HG02623 (cell line): Measurements from ENCODE around the gene MEAK7.
A peak's percentile ranks its signal among the peaks of the same experiment; 100 is the strongest.

ENCODE experiments used
- ATAC-seq: cut with Tn5 transposase; IDR thresholded peaks from one replicate; pipeline ENCODE4 v1.9.1; 2021; ENCODE audit warnings: moderate library complexity; ENCODE audit not compliant: unreplicated experiment

The MEAK7 gene

GRCh38 chr16:84513666-84514065 is 9.2 kb upstream of the MEAK7 start:
- ATAC-seq: no peak

GRCh38 chr16:84513123-84513522 is 8.7 kb upstream of the MEAK7 start:
- no peak for ATAC-seq

- ATAC-seq: no peak
Measured at GRCh38 chr16:84511831-84512230, 7.4 kb upstream of the MEAK7 start.

DNA sequence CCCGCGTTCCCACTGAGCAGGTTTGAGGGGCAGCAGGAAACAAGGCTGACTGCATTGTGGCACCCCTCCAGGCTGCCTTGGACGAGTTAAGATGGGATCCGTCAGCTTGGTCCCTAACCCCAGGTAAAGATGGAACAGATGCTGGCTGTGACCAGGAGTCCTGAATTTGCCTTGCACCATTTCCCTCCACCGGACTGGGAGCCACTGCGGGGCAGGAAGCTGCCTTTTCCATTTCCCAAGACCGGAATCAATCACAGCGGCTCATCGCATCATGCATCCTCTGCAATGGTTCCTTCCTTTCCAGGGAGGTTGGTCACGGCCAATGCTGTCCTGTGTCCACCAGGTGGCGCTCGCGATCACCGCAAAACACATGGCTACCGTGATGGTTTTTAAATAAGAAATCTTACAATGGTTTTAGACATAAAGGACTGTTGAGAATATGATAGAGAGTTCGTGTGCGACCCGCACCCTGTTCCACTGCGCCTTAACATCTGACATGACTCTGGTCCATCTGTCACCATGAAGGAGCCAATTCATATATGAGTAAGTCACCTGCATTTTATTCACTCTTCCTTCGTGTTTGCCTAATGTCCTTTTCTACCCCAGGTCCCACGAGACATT is 6.8 kb upstream of the MEAK7 start:
- ATAC-seq: no peak

DNA sequence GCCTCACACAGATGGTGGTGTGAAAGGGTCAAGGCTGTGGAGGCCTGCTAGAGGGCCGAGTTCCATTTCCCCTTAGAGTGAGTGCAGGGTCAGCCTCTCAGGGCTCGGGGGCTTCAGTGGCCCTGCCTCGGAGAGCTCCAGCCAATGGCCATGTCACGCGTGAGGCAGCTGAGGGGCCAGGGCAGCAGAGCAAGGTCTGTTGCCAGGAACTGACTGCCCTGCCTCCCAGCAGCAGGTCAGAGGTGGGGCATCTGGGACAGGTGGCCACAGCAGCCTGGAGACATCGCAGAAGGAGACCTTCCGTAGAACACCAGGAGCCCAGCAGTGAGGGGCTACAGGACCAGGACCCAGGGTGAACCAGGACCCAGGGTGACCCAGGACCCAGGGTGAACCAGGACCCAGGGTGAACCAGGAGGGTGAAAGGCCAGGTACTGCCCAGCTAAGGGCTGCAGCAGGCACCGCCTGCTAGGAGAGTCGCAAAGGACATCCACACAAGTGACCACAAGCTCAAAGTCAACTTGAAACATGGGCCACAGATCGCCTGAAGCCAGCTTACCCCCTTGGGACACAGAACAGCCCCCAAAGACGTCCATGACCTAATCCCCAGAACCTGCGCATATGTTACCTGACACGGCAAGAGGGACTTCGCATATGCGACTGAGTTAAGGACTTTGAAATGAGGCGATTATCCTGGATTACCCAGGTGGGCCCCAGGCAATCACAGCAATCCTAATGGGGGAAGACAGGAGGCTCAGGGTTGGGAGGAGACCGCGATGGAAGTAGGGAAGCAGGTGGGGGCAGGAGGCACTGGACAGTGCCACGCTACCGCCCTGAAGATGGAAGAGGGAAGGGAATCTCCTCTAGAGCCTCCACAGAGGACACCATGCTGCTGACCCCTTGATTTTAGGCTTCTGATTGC is 4.8 kb upstream of the MEAK7 start:
- ATAC-seq: no peak

- no peak for ATAC-seq
Measured at GRCh38 chr16:84508502-84508901, 4.0 kb upstream of the MEAK7 start.

- no peak for ATAC-seq
Measured at GRCh38 chr16:84507011-84507982, 2.8 kb upstream of the MEAK7 start.

GRCh38 chr16:84505249-84506187 is 1.1 kb upstream of the MEAK7 start:
- ATAC-seq: no peak

- peak; percentile 0 for ATAC-seq
Measured at GRCh38 chr16:84503751-84504395, 586 bp downstream of the MEAK7 start.

GRCh38 chr16:84502581-84502980 is 1.9 kb downstream of the MEAK7 start:
- no peak for ATAC-seq

DNA sequence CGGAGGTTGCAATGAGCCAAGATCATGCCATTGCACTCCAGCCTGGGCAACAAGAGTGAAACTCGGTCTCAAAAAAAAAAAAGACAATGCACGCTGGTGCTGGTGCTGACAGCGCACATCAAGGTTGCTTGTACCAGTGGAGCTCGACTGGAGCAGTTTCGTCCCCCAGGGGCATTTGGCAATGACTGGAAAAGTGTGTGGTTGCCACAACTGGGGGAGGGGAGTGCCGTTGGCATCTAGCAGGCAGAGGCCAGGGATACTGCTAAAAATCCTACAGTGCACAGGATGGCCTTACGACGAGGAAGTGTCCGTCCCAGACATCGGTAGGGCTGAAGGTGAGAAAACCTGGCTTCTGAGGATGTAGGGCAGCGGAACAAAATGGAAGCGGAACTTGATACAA is 2.4 kb downstream of the MEAK7 start:
- ATAC-seq: no peak

GRCh38 chr16:84501077-84501735 is 3.3 kb downstream of the MEAK7 start:
- no peak for ATAC-seq

DNA sequence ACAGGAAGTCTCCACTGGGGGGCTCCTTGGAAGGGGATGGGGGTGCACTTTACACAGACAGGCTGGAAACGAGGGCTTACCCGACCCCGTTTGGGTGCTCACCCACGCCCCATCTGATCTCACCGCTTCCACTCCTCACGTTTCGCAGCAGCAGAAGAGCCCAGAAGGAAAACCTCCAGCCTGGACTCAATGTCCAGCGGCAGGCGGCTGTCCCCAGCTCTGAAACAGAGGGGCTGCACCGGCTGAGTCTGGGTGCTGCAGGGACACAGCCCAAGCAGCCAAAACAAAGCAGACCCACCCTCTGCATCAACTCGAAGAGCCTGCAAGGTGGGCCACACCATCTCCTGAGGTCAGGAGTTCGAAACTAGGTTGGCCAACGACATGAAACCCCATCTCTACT is 3.9 kb downstream of the MEAK7 start:
- ATAC-seq: no peak

DNA sequence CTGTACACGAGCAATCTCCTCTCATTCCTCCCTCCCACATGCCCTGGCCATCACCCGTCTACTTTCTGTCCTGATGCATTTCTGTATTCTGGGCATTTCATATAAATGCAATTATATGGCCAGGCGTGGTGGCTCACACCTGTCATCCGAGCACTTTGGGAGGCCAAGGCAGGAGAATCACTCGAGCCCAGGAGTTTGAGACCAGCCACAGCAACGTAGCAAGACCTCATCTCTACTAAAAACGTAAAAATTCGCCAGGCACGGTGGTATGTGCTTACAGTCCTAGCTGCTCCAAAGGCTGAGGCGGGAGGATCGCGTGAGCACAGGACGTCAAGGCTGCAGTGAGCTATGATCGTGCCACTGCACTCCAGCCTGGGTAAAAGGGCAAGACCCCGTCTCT is 4.8 kb downstream of the MEAK7 start:
- no peak for ATAC-seq

GRCh38 chr16:84498859-84499620 is 5.4 kb downstream of the MEAK7 start:
- ATAC-seq: no peak

GRCh38 chr16:84498223-84498610 is 6.2 kb downstream of the MEAK7 start:
- ATAC-seq: no peak

GRCh38 chr16:84497418-84498222 is 6.8 kb downstream of the MEAK7 start:
- ATAC-seq: no peak

DNA sequence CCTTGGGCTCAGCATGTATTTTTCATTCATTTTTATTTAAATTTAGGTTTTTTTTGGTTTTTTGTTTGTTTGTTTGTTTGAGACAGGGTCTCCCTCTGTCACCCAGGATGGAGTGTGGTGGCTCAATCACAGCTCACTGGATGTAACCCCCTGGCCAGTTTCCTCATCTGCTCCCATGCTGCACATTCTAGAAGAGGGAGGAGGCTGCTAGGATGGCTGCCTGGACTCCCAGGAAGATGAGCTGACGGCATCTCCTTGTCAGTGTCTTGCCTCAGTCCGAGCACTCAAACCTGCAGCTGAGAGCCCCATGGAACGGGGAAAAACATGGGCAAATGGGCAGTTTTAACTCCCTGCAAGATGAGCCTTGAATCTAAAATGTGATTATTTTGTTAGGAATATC is 7.5 kb downstream of the MEAK7 start:
- no peak for ATAC-seq
